Breast epithelium (tissue), 4 donors: ENCODE data around the gene CHST9. TPM values are rescaled to one million over a fixed set of nuclear protein-coding genes. Genes with fewer than 3 reads are reported as not detected.

Experiments used
- DNase-seq, 2 donors: peaks; one replicate each; pipeline ENCODE4 v3.0.0-alpha.2; 2019; ENCODE audit warnings: low spot score in 2 of 2
- H3K27ac ChIP-seq, 2 donors: fragments of 200-600 bp; sonication (generic) in 1 of 2; one replicate each; pipeline ENCODE4 v1.5.1; 2016 to 2019; ENCODE audit warnings: mild to moderate bottlenecking in 1 of 2
- H3K27me3 ChIP-seq, 2 donors: fragments of 200-600 bp; sonication (generic) in 1 of 2; one replicate each; pipeline versions ENCODE4 v1.5.1 to v1.6.0; 2017 to 2019; ENCODE audit warnings: control low read depth in 1 of 2, mild to moderate bottlenecking in 1 of 2
- H3K36me3 ChIP-seq: fragments of 200-600 bp; one replicate; pipeline ENCODE4 v1.5.1; 2019
- H3K4me1 ChIP-seq, 2 donors: fragments of 200-600 bp; sonication (generic); one replicate each; pipeline ENCODE4 v1.5.1; 2016 to 2019; ENCODE audit warnings: control low read depth in 1 of 2
- H3K4me3 ChIP-seq, 3 donors: fragments of 200-600 bp; sonication (generic); 1 replicate in 2 of 3; 2 replicates in 1 of 3; pipeline ENCODE4 v1.5.1; 2016 to 2019; ENCODE audit warnings: mild to moderate bottlenecking in 3 of 3, moderate library complexity in 2 of 3
- H3K9me3 ChIP-seq, 2 donors: fragments of 200-600 bp; sonication (generic) in 1 of 2; one replicate each; pipeline ENCODE4 v1.5.1; 2016 to 2019; ENCODE audit warnings: control low read depth in 1 of 2
- CTCF ChIP-seq, 3 donors: fragments of 450-650 bp; IDR thresholded peaks; one replicate each; pipeline ENCODE4 v1.5.1; 2016 to 2017; ENCODE audit warnings: antibody characterized with exemption in 3 of 3, mild to moderate bottlenecking in 3 of 3, moderate library complexity in 3 of 3
- POLR2A ChIP-seq: fragments of 450-650 bp; IDR thresholded peaks from one replicate; pipeline ENCODE4 v1.6.1; 2016; ENCODE audit warnings: antibody characterized with exemption, mild to moderate bottlenecking, moderate library complexity
- POLR2AphosphoS5 ChIP-seq, 3 donors: sonication (generic); formaldehyde crosslinking; IDR thresholded peaks; one replicate each; pipeline ENCODE4 v1.6.1; 2017; ENCODE audit warnings: antibody characterized with exemption in 3 of 3
- intact Hi-C: fragments of 100-400 bp; cut with DNase I; formaldehyde crosslinking; loops from one replicate; pipeline ENCODE4 v1.15.1; 2023; ENCODE audit warnings: low total_unique reads
- total RNA-seq, 3 donors: library from RNA; depleted of rRNA; stranded (reverse); fragments of >200 nt; gene quantifications; one replicate each; pipeline ENCODE4 v1.1.0, GENCODE V29; 2016

The CHST9 gene
- total RNA-seq, 3 donors from 2014 or later = 1.6 to 8.5 TPM; not detected in 1

- no peaks in the 10 kb centered on the region for H3K36me3 ChIP-seq
- no peak overlapping the region for H3K4me3 ChIP-seq
- intact Hi-C loops = no loop called here
- no peak for TF ChIP-seq POLR2AphosphoS5 (IDR thresholded peaks at IDR 0.05)
- no peak for TF ChIP-seq CTCF (IDR thresholded peaks at IDR 0.05)
- no peak for TF ChIP-seq POLR2A
- no peaks in the 10 kb centered on the region for H3K9me3 ChIP-seq
- no peak overlapping the region for H3K27ac ChIP-seq
- no peaks in the 10 kb centered on the region for H3K4me1 ChIP-seq
- DNase-seq = no peak
- no peaks in the 10 kb centered on the region for H3K27me3 ChIP-seq
Measured at GRCh38 chr18:26948703-26949102, 236.4 kb downstream of the CHST9 start.

GRCh38 chr18:26943906-26944305 is 241.2 kb downstream of the CHST9 start:
- Histone ChIP-seq H3K4me3 (no peak overlapping the region), H3K4me1 (peaks cover 0 to 8% of the 10 kb centered on the region in 2 donors), H3K27ac (no peak overlapping the region), H3K9me3 (no peaks in the 10 kb centered on the region), H3K27me3 (no peaks in the 10 kb centered on the region), H3K36me3 (no peaks in the 10 kb centered on the region)
- DNase-seq = no peak
- intact Hi-C loops = no loop called here
- TF ChIP-seq POLR2A (no peak), POLR2AphosphoS5 (IDR thresholded peaks at IDR 0.05) (no peak), CTCF (IDR thresholded peaks at IDR 0.05) (no peak)

- Histone ChIP-seq H3K4me3 (no peak overlapping the region), H3K4me1 (peaks cover 0 to 8% of the 10 kb centered on the region in 2 donors), H3K27me3 (no peaks in the 10 kb centered on the region), H3K9me3 (no peaks in the 10 kb centered on the region), H3K27ac (peak overlapping the region in 1 of 2 donors; percentile 42), H3K36me3 (no peaks in the 10 kb centered on the region)
- TF ChIP-seq CTCF (IDR thresholded peaks at IDR 0.05) (no peak), POLR2AphosphoS5 (IDR thresholded peaks at IDR 0.05) (no peak), POLR2A (no peak)
- DNase-seq = peak in 1 of 2 donors; percentile 60
- intact Hi-C loops = no loop called here
Measured at GRCh38 chr18:26941584-26941983, 243.5 kb downstream of the CHST9 start.

- Histone ChIP-seq H3K27me3 (no peaks in the 10 kb centered on the region), H3K4me1 (peaks cover 0 to 8% of the 10 kb centered on the region in 2 donors), H3K9me3 (no peaks in the 10 kb centered on the region), H3K27ac (peak overlapping the region in 1 of 2 donors; percentile 40), H3K4me3 (no peak overlapping the region), H3K36me3 (no peaks in the 10 kb centered on the region)
- intact Hi-C loops = no loop called here
- no peak for DNase-seq
- TF ChIP-seq POLR2A = no peak
- no peak for TF ChIP-seq CTCF (IDR thresholded peaks at IDR 0.05)
- no peak for TF ChIP-seq POLR2AphosphoS5 (IDR thresholded peaks at IDR 0.05)
Measured at GRCh38 chr18:26940744-26941398, 244.2 kb downstream of the CHST9 start.

GRCh38 chr18:26931659-26932058 is 253.4 kb downstream of the CHST9 start:
- no peaks in the 10 kb centered on the region for H3K27me3 ChIP-seq
- intact Hi-C loops = no loop called here
- no peak overlapping the region for H3K4me3 ChIP-seq
- no peak for DNase-seq
- no peaks in the 10 kb centered on the region for H3K9me3 ChIP-seq
- H3K36me3 ChIP-seq = no peaks in the 10 kb centered on the region
- H3K4me1 ChIP-seq = no peaks in the 10 kb centered on the region
- H3K27ac ChIP-seq = no peak overlapping the region
- no peak for TF ChIP-seq POLR2A
- no peak for TF ChIP-seq CTCF (IDR thresholded peaks at IDR 0.05)
- TF ChIP-seq POLR2AphosphoS5 (IDR thresholded peaks at IDR 0.05) = no peak
